IMR-90 (cell line): Measurements from ENCODE around the gene SHB. TPM values are rescaled to one million over a fixed set of nuclear protein-coding genes. Genes with fewer than 3 reads are reported as not detected.

Experiments used
- ATAC-seq: fragments of 200-7000 bp; cut with Tn5 transposase; 2 replicates; pipeline ENCODE4 v1.9.1; 2020; ENCODE audit warnings: low read depth, mild to moderate bottlenecking, moderate library complexity
- BruUV-seq: library from RNA; stranded (reverse); fragments of 400-500 nt; replicated peaks from 2 replicates; lab custom pipeline; 2021; lab: Mats Ljungman, UMichigan
- CTCF ChIA-PET: fragments of 300-600 bp; formaldehyde crosslinking; extraction: SDS; loops from one replicate; lab custom pipeline; 2021; ENCODE audit warnings: antibody characterized with exemption; lab: Yijun Ruan, JAX
- POLR2A ChIA-PET: fragments of 300-600 bp; sonication (Branson Sonifier 250); formaldehyde crosslinking; loops from one replicate; lab custom pipeline; 2022; ENCODE audit warnings: antibody characterized with exemption; ENCODE audit not compliant: unreplicated experiment; lab: Charles Lee
- DNase-seq: peaks from one replicate; pipeline ENCODE4 v3.0.0; 2013
- H2AFZ ChIP-seq: replicated peaks from 2 replicates; pipeline ENCODE3; 2013; ENCODE audit warnings: low read length, mild to moderate bottlenecking; ENCODE audit not compliant: poor library complexity
- H2AK5ac ChIP-seq: 2 replicates; pipeline ENCODE4 v1.6.1; 2013; ENCODE audit warnings: low read depth, low read length, inconsistent platforms
- H2AK9ac ChIP-seq: replicated peaks from 2 replicates; pipeline ENCODE3; 2013; ENCODE audit warnings: mild to moderate bottlenecking, low read depth, low read length, moderate library complexity; ENCODE audit not compliant: poor library complexity
- H2BK120ac ChIP-seq: 2 replicates; pipeline ENCODE4 v1.6.1; 2013; ENCODE audit warnings: low read depth, low read length, inconsistent platforms
- H2BK15ac ChIP-seq: 3 replicates; pipeline ENCODE4 v1.6.1; 2013; ENCODE audit warnings: low read depth, low read length, inconsistent platforms
- H2BK20ac ChIP-seq: 2 replicates; pipeline ENCODE4 v1.6.1; 2013; ENCODE audit warnings: low read depth, mild to moderate bottlenecking, inconsistent platforms, low read length, moderate library complexity
- H2BK5ac ChIP-seq: 2 replicates; pipeline ENCODE4 v1.6.1; 2013; ENCODE audit warnings: mild to moderate bottlenecking, low read depth, low read length, inconsistent platforms; ENCODE audit not compliant: poor library complexity, severe bottlenecking
- H3K14ac ChIP-seq: replicated peaks from 2 replicates; pipeline ENCODE4 v1.6.1; 2013; ENCODE audit warnings: low read depth, low read length, inconsistent platforms
- H3K18ac ChIP-seq: 2 replicates; pipeline ENCODE4 v1.6.1; 2013; ENCODE audit warnings: low read depth, low read length, control low read depth
- H3K23ac ChIP-seq: 2 replicates; pipeline ENCODE4 v1.6.1; 2013; ENCODE audit warnings: low read depth, low read length, inconsistent platforms
- H3K27ac ChIP-seq: 2 replicates; pipeline ENCODE4 v1.5.1; 2013; ENCODE audit warnings: mild to moderate bottlenecking, control low read depth, low read length; ENCODE audit not compliant: insufficient read depth
- H3K27me3 ChIP-seq: 2 replicates; pipeline ENCODE4 v1.6.1; 2013; ENCODE audit warnings: low read length; ENCODE audit not compliant: control insufficient read depth, insufficient read depth
- H3K36me3 ChIP-seq: 2 replicates; pipeline ENCODE4 v1.6.1; 2013; ENCODE audit warnings: low read length, mixed read lengths; ENCODE audit not compliant: control insufficient read depth, insufficient read depth
- H3K4ac ChIP-seq: 2 replicates; pipeline ENCODE4 v1.6.1; 2013; ENCODE audit warnings: low read depth, low read length, inconsistent platforms
- H3K4me1 ChIP-seq: 2 replicates; pipeline ENCODE4 v1.6.1; 2013; ENCODE audit warnings: low read length, mixed read lengths; ENCODE audit not compliant: control insufficient read depth, insufficient read depth
- H3K4me2 ChIP-seq: 2 replicates; pipeline ENCODE4 v1.6.1; 2013; ENCODE audit warnings: low read depth, mild to moderate bottlenecking, control low read depth, low read length, moderate library complexity
- H3K4me3 ChIP-seq: 2 replicates; pipeline ENCODE4 v1.5.1; 2013; ENCODE audit warnings: low read depth, mild to moderate bottlenecking, control low read depth, low read length, moderate library complexity; ENCODE audit not compliant: insufficient read depth
- H3K56ac ChIP-seq: 2 replicates; pipeline ENCODE4 v1.6.1; 2013; ENCODE audit warnings: low read length, inconsistent platforms; ENCODE audit not compliant: insufficient read depth; ENCODE audit errors: extremely low read depth
- H3K79me1 ChIP-seq, 2 experiments: 2 replicates each; pipeline ENCODE4 v1.6.1; 2013; ENCODE audit warnings: low read length in 2 of 2, inconsistent platforms in 1 of 2, low read depth in 1 of 2
- H3K9ac ChIP-seq: 2 replicates; pipeline ENCODE4 v1.6.1; 2013; ENCODE audit warnings: low read depth, low read length, control low read depth
- H3K9me1 ChIP-seq: 2 replicates; pipeline ENCODE4 v1.6.1; 2013; ENCODE audit warnings: low read length, inconsistent platforms; ENCODE audit not compliant: insufficient read depth
- H3K9me3 ChIP-seq: 2 replicates; pipeline ENCODE4 v1.6.1; 2013; ENCODE audit warnings: low read length; ENCODE audit not compliant: control insufficient read depth, insufficient read depth
- H4K20me1 ChIP-seq: 2 replicates; pipeline ENCODE4 v1.6.1; 2013; ENCODE audit warnings: low read length, inconsistent platforms; ENCODE audit not compliant: insufficient read depth
- H4K5ac ChIP-seq: 2 replicates; pipeline ENCODE4 v1.6.1; 2013; ENCODE audit warnings: mild to moderate bottlenecking, low read depth, low read length, control low read depth
- H4K8ac ChIP-seq, 2 experiments: 2 replicates each; pipeline ENCODE4 v1.6.1; 2013; ENCODE audit warnings: low read depth in 2 of 2, low read length in 2 of 2, control low read depth in 1 of 2, inconsistent platforms in 1 of 2
- H4K91ac ChIP-seq: 2 replicates; pipeline ENCODE4 v1.6.1; 2013; ENCODE audit warnings: low read depth, low read length, inconsistent platforms; ENCODE audit not compliant: insufficient read depth
- BHLHE40 ChIP-seq: fragments of 150-350 bp; IDR thresholded peaks from 2 replicates; pipeline ENCODE4 v1.6.1; 2016; ENCODE audit warnings: mild to moderate bottlenecking, low read depth, low read length
- CEBPB ChIP-seq: IDR thresholded peaks from 2 replicates; pipeline ENCODE4 v1.6.1; 2012; ENCODE audit warnings: low read depth, low read length, improper control_type of control experiment
- CHD1 ChIP-seq: IDR thresholded peaks from 2 replicates; pipeline ENCODE4 v1.6.1; 2012; ENCODE audit warnings: low read depth, low read length, improper control_type of control experiment
- FOS ChIP-seq: fragments of 150-350 bp; IDR thresholded peaks from 2 replicates; pipeline ENCODE4 v1.6.1; 2016; ENCODE audit warnings: low read depth, low read length
- MAFK ChIP-seq: IDR thresholded peaks from 2 replicates; pipeline ENCODE4 v1.6.1; 2012; ENCODE audit warnings: low read depth, low read length, improper control_type of control experiment
- MAZ ChIP-seq: IDR thresholded peaks from 2 replicates; pipeline ENCODE4 v1.6.1; 2012; ENCODE audit warnings: low read depth, mild to moderate bottlenecking, low read length, improper control_type of control experiment, moderate library complexity, borderline replicate concordance
- NFE2L2 ChIP-seq: fragments of 150-350 bp; IDR thresholded peaks from 2 replicates; pipeline ENCODE4 v1.6.1; 2016; ENCODE audit warnings: low read depth, mild to moderate bottlenecking, low read length
- POLR2A ChIP-seq: IDR thresholded peaks from 2 replicates; pipeline ENCODE4 v1.6.1; 2012; ENCODE audit warnings: mild to moderate bottlenecking, low read depth, low read length
- RAD21 ChIP-seq: IDR thresholded peaks from 2 replicates; pipeline ENCODE4 v1.6.1; 2012; ENCODE audit warnings: low read length, improper control_type of control experiment
- RFX5 ChIP-seq: IDR thresholded peaks from 2 replicates; pipeline ENCODE4 v1.8.0; 2012; ENCODE audit warnings: low read depth, mild to moderate bottlenecking, low read length, moderate library complexity
- SMC3 ChIP-seq: fragments of 150-350 bp; IDR thresholded peaks from 2 replicates; pipeline ENCODE4 v1.6.1; 2016; ENCODE audit warnings: low read depth, mild to moderate bottlenecking, antibody characterized with exemption, low read length, moderate library complexity
- USF2 ChIP-seq: fragments of 150-350 bp; IDR thresholded peaks from 2 replicates; pipeline ENCODE4 v1.6.1; 2017; ENCODE audit warnings: mild to moderate bottlenecking, antibody characterized with exemption, low read length, low read depth
- WGBS, 2 experiments: methylation state at CpG; one replicate each; pipeline versions ENCODE4 v1.1.5 to v1.1.7; 2013; ENCODE audit warnings: missing lambda C conversion rate in 2 of 2; ENCODE audit not compliant: insufficient read length in 1 of 2; ENCODE audit errors: extremely low coverage in 2 of 2; 5-methylcytosine and 5-hydroxymethylcytosine counted together
- dilution Hi-C: fragments of 300-500 bp; cut with HindIII; formaldehyde crosslinking; loops from one replicate; pipeline ENCODE4 v1.14.3; 2018; ENCODE audit warnings: low sequenced_read_pairs; ENCODE audit not compliant: unreplicated experiment
- in situ Hi-C: fragments of 300-500 bp; cut with MboI; formaldehyde crosslinking; loops from 3 replicates; pipeline ENCODE4 v1.14.3; 2019; ENCODE audit warnings: low sequenced_read_pairs, inconsistent platforms, mixed read lengths
- intact Hi-C: fragments of 100-400 bp; cut with micrococcal nuclease; formaldehyde crosslinking; loops from 2 replicates; pipeline ENCODE4 v1.10.0; 2022
- polyA plus RNA-seq, 3 experiments: library from polyadenylated mRNA; depleted of rRNA; stranded (reverse); fragments of >200 nt; gene quantifications; 2 replicates each; pipeline ENCODE4 v1.2.3, GENCODE V29; 2012; ENCODE audit warnings: low replicate concordance in 1 of 3
- total RNA-seq: library from RNA; depleted of rRNA; stranded (reverse); fragments of >200 nt; gene quantifications from 2 replicates; pipeline ENCODE4 v1.2.3, GENCODE V29; 2012

SHB gene
- total and polyA plus RNA-seq, 2 of the 4 experiments (the other 2 are of a cell fraction): 6.1 to 20.4 TPM

- H3K79me1 ChIP-seq: peaks cover 17 to 62% of the 10 kb centered on the region in 2 experiments; a peak in 3 of 4 replicates
- ATAC-seq (no peak), DNase-seq (no peak)
- no peak overlapping the region; the same call in 1 of the 2 replicates for H4K91ac ChIP-seq
- 91% methylated on average over 6 of the region's 18 CpGs; no CpG with 5 or more reads in 1 of the 2 experiments for WGBS, 2 experiments
- no peak overlapping the region for H2BK5ac ChIP-seq
- H2BK15ac ChIP-seq: no peak overlapping the region
- H3K14ac ChIP-seq: no peak overlapping the region
- H3K9ac ChIP-seq: no peak overlapping the region
- peak overlapping the region in 1 of 2 experiments; percentile 19; a peak in 1 of 4 replicates for H4K8ac ChIP-seq
- H3K4me1 ChIP-seq: peaks cover 14% of the 10 kb centered on the region
- no peak overlapping the region for H2BK120ac ChIP-seq
- ChIA-PET POLR2A (interaction anchor here (0.6 kb wide), 4 partner anchors 110 to 599 kb away, joined by 3 to 13 read pairs (median 11); no protein-coding TSS in a partner anchor), CTCF (no interaction called here)
- H2AK9ac ChIP-seq: peak overlapping the region; percentile 45
- no peak overlapping the region for H3K56ac ChIP-seq
- H2BK20ac ChIP-seq: no peak overlapping the region
- H2AFZ ChIP-seq: no peak overlapping the region
- H3K36me3 ChIP-seq: peaks cover 50% of the 10 kb centered on the region
- peak overlapping the region; percentile 20; the same call in 1 of the 2 replicates for H3K27ac ChIP-seq
- H3K4ac ChIP-seq: peak overlapping the region; percentile 61
- H3K23ac ChIP-seq: peak overlapping the region; percentile 28; the same call in 1 of the 2 replicates
- dilution Hi-C loops (loop anchor here (25.0 kb wide), 1 partner anchor 471 kb away; the partner anchor contains the start of gene ALDH1B1), in situ Hi-C loops (no loop called here), intact Hi-C loops (no loop called here)
- H3K18ac ChIP-seq: no peak overlapping the region
- BruUV-seq: no TSS peak
- 0 out of 2 replicates have a peak overlapping the region, but pooled peaks have one; percentile 46 for H2AK5ac ChIP-seq
- H3K9me3 ChIP-seq: no peaks in the 10 kb centered on the region
- no peaks in the 10 kb centered on the region for H3K27me3 ChIP-seq
- H3K4me3 ChIP-seq: no peak overlapping the region
- peaks cover 6% of the 10 kb centered on the region; the same call in 1 of the 2 replicates for H3K9me1 ChIP-seq
- H4K5ac ChIP-seq: no peak overlapping the region; the same call in 1 of the 2 replicates
- no peak for TF ChIP-seq FOS
- no peak for TF ChIP-seq CHD1
- no peak for TF ChIP-seq RAD21
- no peak for TF ChIP-seq NFE2L2
- no peak for TF ChIP-seq MAZ
- TF ChIP-seq SMC3: no peak
- TF ChIP-seq RFX5: no peak
- TF ChIP-seq CEBPB: no peak
- TF ChIP-seq MAFK: no peak
- no peak for TF ChIP-seq USF2
- no peak for TF ChIP-seq BHLHE40
- TF ChIP-seq POLR2A: no peak
- H3K4me2 ChIP-seq: no peak overlapping the region
- H4K20me1 ChIP-seq: peaks cover 8% of the 10 kb centered on the region
These were observed 152.3 kb downstream of the SHB start for GRCh38 chr9:37916471-37917312.
